Heart left ventricle (tissue), 13 donors: ENCODE measurements around the gene SGIP1.

ENCODE experiments used
- POLR2A ChIP-seq, 2 donors: fragments of 450-650 bp; IDR thresholded peaks; one replicate each; pipeline ENCODE4 v1.6.1; 2017; ENCODE audit warnings: antibody characterized with exemption in 2 of 2, mild to moderate bottlenecking in 2 of 2, moderate library complexity in 2 of 2
- TF ChIP-seq, protein P1 (sequence below), 12 donors: fragments of 200-600 bp; sonication (generic) in 4 of 12; IDR thresholded peaks; one replicate each; pipeline versions ENCODE4 v1.5.0 to v1.8.0; 2018 to 2022; ENCODE audit warnings: antibody characterized with exemption in 12 of 12, mild to moderate bottlenecking in 5 of 12
- donor health status: ischemic (EF 13 %, LVEDD 7.1; RV severe dilation, severe dysfunction).
- donor health status: DM: no; HTN: yes; CAD: no.
- donor health status: DM: no; HTN: no; CAD: no.
- donor health status: ischemic (EF 25% LVEDD 6.9; RV normal size, moderate dysfunction).
- donor health status: ischemic (EF 25% LVEDD 5.7; RV mildly dilated, moderate dysfunction).
- donor health status: ischemic (EF 35%, LVEDD 5.7; RV mildly dilated, moderate dysfunction).
- donor health status: nonischemic (EF 11% LVEDD 7.7; RV severe dilation, severe dysfunction).
- donor health status: DM: yes; HTN: yes; CAD: no.
- donor health status: PGD.
- donor health status: ischemic (EF 29% LVEDD 5.4; RV normal size, mild dysfunction).
- donor health status: nonischemic (EF 23%, LVEDD 6.1; RV moderate dilation, normal function).

- TF ChIP-seq, protein P1, sequence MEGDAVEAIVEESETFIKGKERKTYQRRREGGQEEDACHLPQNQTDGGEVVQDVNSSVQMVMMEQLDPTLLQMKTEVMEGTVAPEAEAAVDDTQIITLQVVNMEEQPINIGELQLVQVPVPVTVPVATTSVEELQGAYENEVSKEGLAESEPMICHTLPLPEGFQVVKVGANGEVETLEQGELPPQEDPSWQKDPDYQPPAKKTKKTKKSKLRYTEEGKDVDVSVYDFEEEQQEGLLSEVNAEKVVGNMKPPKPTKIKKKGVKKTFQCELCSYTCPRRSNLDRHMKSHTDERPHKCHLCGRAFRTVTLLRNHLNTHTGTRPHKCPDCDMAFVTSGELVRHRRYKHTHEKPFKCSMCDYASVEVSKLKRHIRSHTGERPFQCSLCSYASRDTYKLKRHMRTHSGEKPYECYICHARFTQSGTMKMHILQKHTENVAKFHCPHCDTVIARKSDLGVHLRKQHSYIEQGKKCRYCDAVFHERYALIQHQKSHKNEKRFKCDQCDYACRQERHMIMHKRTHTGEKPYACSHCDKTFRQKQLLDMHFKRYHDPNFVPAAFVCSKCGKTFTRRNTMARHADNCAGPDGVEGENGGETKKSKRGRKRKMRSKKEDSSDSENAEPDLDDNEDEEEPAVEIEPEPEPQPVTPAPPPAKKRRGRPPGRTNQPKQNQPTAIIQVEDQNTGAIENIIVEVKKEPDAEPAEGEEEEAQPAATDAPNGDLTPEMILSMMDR (IDR thresholded peaks at IDR 0.05) = no peak
- no peak for TF ChIP-seq POLR2A (IDR thresholded peaks at IDR 0.05)
Measured at GRCh38 chr1:66750577-66750976, 216.6 kb downstream of the SGIP1 start.
